Activated CD4-positive, alpha-beta T cell treated with anti-CD3 and anti-CD28 coated beads, Interleukin-10, Interleukin-2, amounts not matched to agents 100 ng/mL and 50 ng/mL, durations not matched to agents 16 hours and 8 hours (primary cell): Measurements from ENCODE around the gene NELFB.
"Not testable (repeated sequence)": the region's sequence is repeated elsewhere in the genome, so short reads cannot be mapped to it uniquely, and the experiment has no call there.

Experiments used
- DNase-seq: peaks from one replicate; pipeline ENCODE4 v3.0.0-alpha.2; 2020

The NELFB gene

GRCh38 chr9:137234758-137235423 lies 20.2 kb upstream of the NELFB start:
- no peak for DNase-seq

GRCh38 chr9:137235424-137236237 lies 19.5 kb upstream of the NELFB start:
- DNase-seq: no peak

GRCh38 chr9:137236238-137236935 lies 18.7 kb upstream of the NELFB start:
- DNase-seq: peak; percentile 93

GRCh38 chr9:137236936-137237421 lies 18.1 kb upstream of the NELFB start:
- no peak for DNase-seq

- no peak for DNase-seq
Measured at GRCh38 chr9:137237759-137238726, 17.1 kb upstream of the NELFB start.

GRCh38 chr9:137239541-137240200 lies 15.5 kb upstream of the NELFB start:
- not testable (repeated sequence) for DNase-seq

GRCh38 chr9:137240318-137240840 lies 14.7 kb upstream of the NELFB start:
- DNase-seq: peak; percentile 76

GRCh38 chr9:137240841-137241489 lies 14.2 kb upstream of the NELFB start, which contains the start of gene TUBB4B:
TSS of gene TUBB4B (plus strand) at chr9:137241287. CDS start at chr9:137241361, 74 bp downstream.
- DNase-seq: peak; percentile 100

- DNase-seq: peak; percentile 69
Measured at GRCh38 chr9:137241490-137242268, 13.4 kb upstream of the NELFB start.

- DNase-seq: no peak
Measured at GRCh38 chr9:137242269-137243203, 12.6 kb upstream of the NELFB start.

- DNase-seq: not testable (repeated sequence)
Measured at GRCh38 chr9:137243266-137243625, 11.9 kb upstream of the NELFB start.

- peak; percentile 44 for DNase-seq
Measured at GRCh38 chr9:137243626-137244485, 11.3 kb upstream of the NELFB start.

GRCh38 chr9:137244486-137245449 lies 10.4 kb upstream of the NELFB start:
- DNase-seq: no peak

- no peak for DNase-seq
Measured at GRCh38 chr9:137245450-137246421, 9.4 kb upstream of the NELFB start.
